Stimulated activated memory B cell treated with anti-CD40 and anti-IgM and Interleukin-4, amounts not matched to agents 10 μg/mL and 1 μg/mL and 100 μg/mL, for 72 hours (primary cell): Measurements from ENCODE around the gene MAD1L1.
"Not testable (repeated sequence)": the region's sequence is repeated elsewhere in the genome, so short reads cannot be mapped to it uniquely, and the experiment has no call there.

Experiments
- ATAC-seq: fragments of 150-1000 bp; cut with Tn5 transposase; 2 replicates; pipeline ENCODE4 v1.10.0; 2021
- H3K27ac Mint-ChIP-seq: one replicate; pipeline ENCODE4 v1.8.0; 2022; ENCODE audit warnings: mild to moderate bottlenecking, mixed read lengths
- H3K27me3 Mint-ChIP-seq: one replicate; pipeline ENCODE4 v1.8.0; 2022; ENCODE audit warnings: mixed read lengths
- H3K36me3 Mint-ChIP-seq: one replicate; pipeline ENCODE4 v1.8.0; 2022; ENCODE audit warnings: mixed read lengths
- H3K4me1 Mint-ChIP-seq: one replicate; pipeline ENCODE4 v1.8.0; 2022; ENCODE audit warnings: mixed read lengths
- H3K4me3 Mint-ChIP-seq: one replicate; pipeline ENCODE4 v1.8.0; 2022; ENCODE audit warnings: mild to moderate bottlenecking, moderate library complexity, mixed read lengths
- H3K9me3 Mint-ChIP-seq: one replicate; pipeline ENCODE4 v1.8.0; 2022; ENCODE audit warnings: mixed read lengths

The MAD1L1 gene

GRCh38 chr7:1977059-1977875, 255.5 kb downstream of the MAD1L1 start:
- Mint-ChIP-seq H3K9me3 (no peaks in the 10 kb centered on the region), H3K4me3 (no peak overlapping the region), H3K4me1 (peaks cover 20% of the 10 kb centered on the region), H3K36me3 (peaks cover 53% of the 10 kb centered on the region), H3K27me3 (no peaks in the 10 kb centered on the region), H3K27ac (peak overlapping the region; percentile 38)
- ATAC-seq = no peak

- ATAC-seq, H3K4me3 Mint-ChIP-seq, H3K27ac Mint-ChIP-seq, H3K27me3 Mint-ChIP-seq, H3K9me3 Mint-ChIP-seq: not testable (repeated sequence)
- H3K36me3 Mint-ChIP-seq = peaks cover 53% of the 10 kb centered on the region
- H3K4me1 Mint-ChIP-seq = peaks cover 20% of the 10 kb centered on the region
These were observed 256.2 kb downstream of the MAD1L1 start for GRCh38 chr7:1976521-1976920.

GRCh38 chr7:1975581-1975980, 257.2 kb downstream of the MAD1L1 start:
- H3K27ac Mint-ChIP-seq = no peak overlapping the region
- no peaks in the 10 kb centered on the region for H3K9me3 Mint-ChIP-seq
- H3K27me3 Mint-ChIP-seq = no peaks in the 10 kb centered on the region
- peaks cover 12% of the 10 kb centered on the region for H3K4me1 Mint-ChIP-seq
- no peak overlapping the region for H3K4me3 Mint-ChIP-seq
- H3K36me3 Mint-ChIP-seq = peaks cover 58% of the 10 kb centered on the region
- ATAC-seq = no peak

- no peaks in the 10 kb centered on the region for H3K9me3 Mint-ChIP-seq
- H3K36me3 Mint-ChIP-seq = peaks cover 55% of the 10 kb centered on the region
- H3K4me3 Mint-ChIP-seq = no peak overlapping the region
- H3K27ac Mint-ChIP-seq = no peak overlapping the region
- ATAC-seq = no peak
- peaks cover 9% of the 10 kb centered on the region for H3K4me1 Mint-ChIP-seq
- no peaks in the 10 kb centered on the region for H3K27me3 Mint-ChIP-seq
These were observed 257.6 kb downstream of the MAD1L1 start for GRCh38 chr7:1975179-1975578.

- H3K4me1 Mint-ChIP-seq = peaks cover 9% of the 10 kb centered on the region
- no peaks in the 10 kb centered on the region for H3K9me3 Mint-ChIP-seq
- peak overlapping the region; percentile 29 for H3K27ac Mint-ChIP-seq
- no peak for ATAC-seq
- no peak overlapping the region for H3K4me3 Mint-ChIP-seq
- no peaks in the 10 kb centered on the region for H3K27me3 Mint-ChIP-seq
- peaks cover 52% of the 10 kb centered on the region for H3K36me3 Mint-ChIP-seq
These were observed 258.2 kb downstream of the MAD1L1 start for GRCh38 chr7:1974290-1975101.

- ATAC-seq = peak; percentile 31
These were observed 259.2 kb downstream of the MAD1L1 start for GRCh38 chr7:1973321-1974251.

GRCh38 chr7:1972744-1973143, 260.0 kb downstream of the MAD1L1 start:
- Mint-ChIP-seq H3K9me3 (no peaks in the 10 kb centered on the region), H3K27me3 (no peaks in the 10 kb centered on the region), H3K27ac (no peak overlapping the region), H3K36me3 (peaks cover 53% of the 10 kb centered on the region), H3K4me3 (no peak overlapping the region), H3K4me1 (peaks cover 12% of the 10 kb centered on the region)
- ATAC-seq = no peak

More at GRCh38 chr7:1973321-1974251, 259.2 kb downstream of the MAD1L1 start:
- peak overlapping the region; percentile 29 for H3K27ac Mint-ChIP-seq
- H3K27me3 Mint-ChIP-seq = no peaks in the 10 kb centered on the region
- no peaks in the 10 kb centered on the region for H3K9me3 Mint-ChIP-seq
- no peak overlapping the region for H3K4me3 Mint-ChIP-seq
- H3K36me3 Mint-ChIP-seq = peaks cover 53% of the 10 kb centered on the region
- peaks cover 10% of the 10 kb centered on the region for H3K4me1 Mint-ChIP-seq

- no peak overlapping the region for H3K4me3 Mint-ChIP-seq
- H3K36me3 Mint-ChIP-seq = peaks cover 56% of the 10 kb centered on the region
- H3K27me3 Mint-ChIP-seq = no peaks in the 10 kb centered on the region
- ATAC-seq = no peak
- no peak overlapping the region for H3K27ac Mint-ChIP-seq
- H3K9me3 Mint-ChIP-seq = no peaks in the 10 kb centered on the region
- H3K4me1 Mint-ChIP-seq = peaks cover 18% of the 10 kb centered on the region
These were observed 260.6 kb downstream of the MAD1L1 start for GRCh38 chr7:1971946-1972654.

GRCh38 chr7:1970895-1971294, 261.9 kb downstream of the MAD1L1 start:
- no peaks in the 10 kb centered on the region for H3K9me3 Mint-ChIP-seq
- H3K4me3 Mint-ChIP-seq = no peak overlapping the region
- ATAC-seq = no peak
- H3K36me3 Mint-ChIP-seq = peaks cover 59% of the 10 kb centered on the region
- no peak overlapping the region for H3K27ac Mint-ChIP-seq
- H3K27me3 Mint-ChIP-seq = no peaks in the 10 kb centered on the region
- H3K4me1 Mint-ChIP-seq = peaks cover 27% of the 10 kb centered on the region

GRCh38 chr7:1970285-1970660, 262.5 kb downstream of the MAD1L1 start:
- not testable (repeated sequence) for H3K4me3 Mint-ChIP-seq, ATAC-seq, H3K27me3 Mint-ChIP-seq, H3K9me3 Mint-ChIP-seq
- Mint-ChIP-seq H3K36me3 (peaks cover 59% of the 10 kb centered on the region), H3K27ac (peak overlapping the region; percentile 40), H3K4me1 (peaks cover 27% of the 10 kb centered on the region)

- no peak for ATAC-seq
- peak overlapping the region; percentile 40 for H3K27ac Mint-ChIP-seq
- H3K4me3 Mint-ChIP-seq = no peak overlapping the region
- peaks cover 27% of the 10 kb centered on the region for H3K4me1 Mint-ChIP-seq
- H3K36me3 Mint-ChIP-seq = peaks cover 63% of the 10 kb centered on the region
- H3K9me3 Mint-ChIP-seq = no peaks in the 10 kb centered on the region
- no peaks in the 10 kb centered on the region for H3K27me3 Mint-ChIP-seq
These were observed 263.1 kb downstream of the MAD1L1 start for GRCh38 chr7:1969459-1970284.

GRCh38 chr7:1968397-1969111, 264.2 kb downstream of the MAD1L1 start:
- ATAC-seq = no peak
- Mint-ChIP-seq H3K27ac (no peak overlapping the region), H3K9me3 (no peaks in the 10 kb centered on the region), H3K4me3 (no peak overlapping the region), H3K4me1 (peaks cover 27% of the 10 kb centered on the region), H3K36me3 (peaks cover 67% of the 10 kb centered on the region), H3K27me3 (no peaks in the 10 kb centered on the region)
